ENCODE results near the gene EVI5L.

The EVI5L gene

GRCh38 chr19:7847664-7848063 lies 17.6 kb downstream of the EVI5L start:
- Histone ChIP-seq H3K79me2 (ENCODE audit: insufficient read depth, low read length) (no peaks in the 10 kb centered on the region), H3K4me3 (ENCODE audit: low read length, poor library complexity, severe bottlenecking) (no peak overlapping the region), H4K20me1 (ENCODE audit: insufficient read depth, low read length, poor library complexity, severe bottlenecking) (no peaks in the 10 kb centered on the region), H3K9ac (ENCODE audit: low read depth, low read length, poor library complexity, severe bottlenecking) (no peak overlapping the region), H3K27me3 (ENCODE audit: insufficient read depth, low read length, poor library complexity, severe bottlenecking) (no peaks in the 10 kb centered on the region), H3K4me2 (ENCODE audit: low read depth, low read length, poor library complexity, severe bottlenecking) (no peak overlapping the region), H3K9me3 (ENCODE audit: insufficient read depth, low read depth, low read length) (no peaks in the 10 kb centered on the region), H3K4me1 (ENCODE audit: insufficient read depth, low read length, poor library complexity, severe bottlenecking) (no peaks in the 10 kb centered on the region), H2AFZ (ENCODE audit: low read length) (no peak overlapping the region), H3F3A (ENCODE audit: low read depth) (no peaks in the 10 kb centered on the region), H3K36me3 (ENCODE audit: insufficient read depth, low read length) (no peaks in the 10 kb centered on the region), H3K9me2 (replicated peaks; ENCODE audit: low read depth, low read length) (no peaks in the 10 kb centered on the region)
- TF ChIP-seq, protein P1, sequence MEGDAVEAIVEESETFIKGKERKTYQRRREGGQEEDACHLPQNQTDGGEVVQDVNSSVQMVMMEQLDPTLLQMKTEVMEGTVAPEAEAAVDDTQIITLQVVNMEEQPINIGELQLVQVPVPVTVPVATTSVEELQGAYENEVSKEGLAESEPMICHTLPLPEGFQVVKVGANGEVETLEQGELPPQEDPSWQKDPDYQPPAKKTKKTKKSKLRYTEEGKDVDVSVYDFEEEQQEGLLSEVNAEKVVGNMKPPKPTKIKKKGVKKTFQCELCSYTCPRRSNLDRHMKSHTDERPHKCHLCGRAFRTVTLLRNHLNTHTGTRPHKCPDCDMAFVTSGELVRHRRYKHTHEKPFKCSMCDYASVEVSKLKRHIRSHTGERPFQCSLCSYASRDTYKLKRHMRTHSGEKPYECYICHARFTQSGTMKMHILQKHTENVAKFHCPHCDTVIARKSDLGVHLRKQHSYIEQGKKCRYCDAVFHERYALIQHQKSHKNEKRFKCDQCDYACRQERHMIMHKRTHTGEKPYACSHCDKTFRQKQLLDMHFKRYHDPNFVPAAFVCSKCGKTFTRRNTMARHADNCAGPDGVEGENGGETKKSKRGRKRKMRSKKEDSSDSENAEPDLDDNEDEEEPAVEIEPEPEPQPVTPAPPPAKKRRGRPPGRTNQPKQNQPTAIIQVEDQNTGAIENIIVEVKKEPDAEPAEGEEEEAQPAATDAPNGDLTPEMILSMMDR (conservative IDR thresholded peaks at IDR 0.05; ENCODE audit: low read length): no peak
- TF ChIP-seq EZH2phosphoT487 (IDR thresholded peaks at IDR 0.05; ENCODE audit: borderline replicate concordance): no peak

GRCh38 chr19:7848779-7849457 lies 18.9 kb downstream of the EVI5L start:
- Histone ChIP-seq H4K20me1 (ENCODE audit: insufficient read depth, low read length, poor library complexity, severe bottlenecking) (no peaks in the 10 kb centered on the region), H3K9ac (ENCODE audit: low read depth, low read length, poor library complexity, severe bottlenecking) (no peak overlapping the region), H3K4me3 (ENCODE audit: low read length, poor library complexity, severe bottlenecking) (no peak overlapping the region), H3K79me2 (ENCODE audit: insufficient read depth, low read length) (no peaks in the 10 kb centered on the region), H3K9me2 (replicated peaks; ENCODE audit: low read depth, low read length) (no peaks in the 10 kb centered on the region), H3K4me1 (ENCODE audit: insufficient read depth, low read length, poor library complexity, severe bottlenecking) (no peaks in the 10 kb centered on the region), H3K9me3 (ENCODE audit: insufficient read depth, low read depth, low read length) (no peaks in the 10 kb centered on the region), H3F3A (ENCODE audit: low read depth) (no peaks in the 10 kb centered on the region), H3K4me2 (ENCODE audit: low read depth, low read length, poor library complexity, severe bottlenecking) (no peak overlapping the region), H2AFZ (ENCODE audit: low read length) (no peak overlapping the region), H3K27me3 (ENCODE audit: insufficient read depth, low read length, poor library complexity, severe bottlenecking) (no peaks in the 10 kb centered on the region), H3K36me3 (ENCODE audit: insufficient read depth, low read length) (no peaks in the 10 kb centered on the region)
- TF ChIP-seq EZH2phosphoT487 (IDR thresholded peaks at IDR 0.05; ENCODE audit: borderline replicate concordance): no peak
- TF ChIP-seq, protein P1 (conservative IDR thresholded peaks at IDR 0.05; ENCODE audit: low read length): no peak

DNA sequence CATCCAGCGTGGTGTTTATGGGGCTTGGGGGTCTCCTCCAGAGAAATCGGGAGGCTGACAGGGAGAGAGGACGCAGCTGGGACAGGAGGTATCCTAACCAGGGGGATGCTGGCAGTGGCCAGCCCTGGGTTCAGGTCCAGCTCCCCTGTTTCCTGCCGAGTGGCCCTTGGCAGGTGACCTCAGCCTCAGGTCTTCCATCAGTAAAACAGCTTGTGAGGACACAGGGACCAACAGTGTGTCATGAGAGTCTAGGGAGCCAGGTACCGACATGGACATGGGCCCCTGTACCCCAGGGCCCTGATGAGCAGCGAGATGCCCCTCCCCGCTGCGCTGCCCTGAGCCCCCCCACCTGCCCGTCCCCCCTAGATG lies 19.6 kb downstream of the EVI5L start:
- Histone ChIP-seq H3K79me2 (ENCODE audit: insufficient read depth, low read length) (no peaks in the 10 kb centered on the region), H4K20me1 (ENCODE audit: insufficient read depth, low read length, poor library complexity, severe bottlenecking) (no peaks in the 10 kb centered on the region), H3K9me3 (ENCODE audit: insufficient read depth, low read depth, low read length) (no peaks in the 10 kb centered on the region), H3K27me3 (ENCODE audit: insufficient read depth, low read length, poor library complexity, severe bottlenecking) (no peaks in the 10 kb centered on the region), H3K4me3 (ENCODE audit: low read length, poor library complexity, severe bottlenecking) (no peak overlapping the region), H3K4me1 (ENCODE audit: insufficient read depth, low read length, poor library complexity, severe bottlenecking) (no peaks in the 10 kb centered on the region), H3K4me2 (ENCODE audit: low read depth, low read length, poor library complexity, severe bottlenecking) (no peak overlapping the region), H3K9ac (ENCODE audit: low read depth, low read length, poor library complexity, severe bottlenecking) (no peak overlapping the region), H3F3A (ENCODE audit: low read depth) (no peaks in the 10 kb centered on the region), H2AFZ (ENCODE audit: low read length) (no peak overlapping the region), H3K9me2 (replicated peaks; ENCODE audit: low read depth, low read length) (no peaks in the 10 kb centered on the region), H3K36me3 (ENCODE audit: insufficient read depth, low read length) (no peaks in the 10 kb centered on the region)
- no peak for TF ChIP-seq EZH2phosphoT487 (IDR thresholded peaks at IDR 0.05; ENCODE audit: borderline replicate concordance)
- TF ChIP-seq, protein P1 (conservative IDR thresholded peaks at IDR 0.05; ENCODE audit: low read length): no peak
